HepG2 (cell line): Measurements from ENCODE around the gene MS4A6E. TPM values are rescaled to one million over a fixed set of nuclear protein-coding genes. Genes with fewer than 3 reads are reported as not detected.

Source experiments
- ATAC-seq: fragments of 200-7000 bp; cut with Tn5 transposase; 3 replicates; pipeline ENCODE4 v1.9.1; 2020; ENCODE audit warnings: mild to moderate bottlenecking, moderate library complexity
- BruUV-seq: library from RNA; stranded (reverse); fragments of 400-500 nt; replicated peaks from 2 replicates; lab custom pipeline; 2021; lab: Mats Ljungman, UMichigan
- CTCF ChIA-PET: fragments of 300-600 bp; formaldehyde crosslinking; extraction: SDS; loops from one replicate; lab custom pipeline; 2021; ENCODE audit warnings: low total read pairs, inconsistent platforms, low intra/inter-chr PET ratio; lab: Yijun Ruan, JAX
- POLR2A ChIA-PET: fragments of 350-600 bp; sonication (Branson Sonifier 250); formaldehyde crosslinking; loops from one replicate; lab custom pipeline; 2020; ENCODE audit warnings: antibody characterized with exemption, inconsistent platforms; lab: Yijun Ruan, JAX
- DNase-seq: peaks from one replicate; pipeline ENCODE4 v3.0.0-alpha.2; 2015; ENCODE audit warnings: low spot score
- FAIRE-seq: peaks from 3 replicates; lab custom pipeline; 2011; peaks lifted over from hg19 to GRCh38; lab: Jason Lieb, UNC
- H2AFZ ChIP-seq: one replicate; pipeline ENCODE4 v1.6.1; 2011; ENCODE audit warnings: low read length, inconsistent platforms
- H3K27ac ChIP-seq: fragments of 300-600 bp; 3 replicates; pipeline ENCODE4 v1.8.0; 2011; ENCODE audit warnings: mixed run types, mild to moderate bottlenecking, mixed read lengths, low read length, inconsistent platforms; ENCODE audit not compliant: insufficient read depth; ENCODE audit errors: extremely low read length
- H3K27me3 ChIP-seq, 2 experiments: fragments of 200-600 bp in 1 of 2; 2 replicates in 1 of 2; 3 replicates in 1 of 2; pipeline versions ENCODE4 v1.6.0 to v1.8.0; 2011; ENCODE audit warnings: low read length in 2 of 2, mild to moderate bottlenecking in 2 of 2, moderate library complexity in 2 of 2, inconsistent platforms in 1 of 2; ENCODE audit not compliant: insufficient read depth in 2 of 2, control insufficient read depth in 1 of 2
- H3K36me3 ChIP-seq, 2 experiments: fragments of 200-600 bp in 1 of 2; replicated peaks in 1 of 2; 2 replicates in 1 of 2; 3 replicates in 1 of 2; pipeline versions ENCODE4 v1.5.1 to v1.8.0; 2011; ENCODE audit warnings: low read length in 2 of 2, inconsistent platforms in 1 of 2; ENCODE audit not compliant: insufficient read depth in 2 of 2, control insufficient read depth in 1 of 2
- H3K4me1 ChIP-seq: 2 replicates; pipeline ENCODE4 v1.5.1; 2012; ENCODE audit warnings: low read length, inconsistent platforms; ENCODE audit not compliant: insufficient read depth
- H3K4me2 ChIP-seq: 2 replicates; pipeline ENCODE4 v1.6.0; 2011; ENCODE audit warnings: low read depth, low read length, inconsistent platforms
- H3K4me3 ChIP-seq, 3 experiments: fragments of 200-600 bp in 1 of 3; sonication (generic), shearing (Covaris generic) in 1 of 3; replicated peaks in 1 of 3; 2 replicates each; pipeline ENCODE4 v1.5.1; 2011 to 2016; ENCODE audit warnings: low read length in 3 of 3, inconsistent platforms in 2 of 3, low read depth in 2 of 3, mild to moderate bottlenecking in 2 of 3, control low read depth in 1 of 3, mixed read lengths in 1 of 3; ENCODE audit not compliant: insufficient read depth in 1 of 3
- H3K79me2 ChIP-seq: one replicate; pipeline ENCODE4 v1.6.1; 2011; ENCODE audit warnings: low read length, inconsistent platforms; ENCODE audit not compliant: insufficient read depth
- H3K9ac ChIP-seq: 2 replicates; pipeline ENCODE4 v1.6.0; 2011; ENCODE audit warnings: mild to moderate bottlenecking, low read depth, low read length, inconsistent platforms; ENCODE audit not compliant: insufficient read depth
- H3K9me3 ChIP-seq: 2 replicates; pipeline ENCODE4 v1.5.1; 2012; ENCODE audit warnings: mild to moderate bottlenecking, low read length
- H4K20me1 ChIP-seq: 2 replicates; pipeline ENCODE4 v1.6.0; 2011; ENCODE audit warnings: inconsistent platforms, mild to moderate bottlenecking, low read length, moderate library complexity; ENCODE audit not compliant: insufficient read depth
- CC2D1A ChIP-seq: sonication (generic); formaldehyde crosslinking; IDR thresholded peaks from 2 replicates; pipeline ENCODE4 v1.8.1; 2023; ENCODE audit warnings: mild to moderate bottlenecking, missing genetic modification reagents
- MED13 ChIP-seq: sonication (generic); formaldehyde crosslinking; IDR thresholded peaks from 2 replicates; pipeline ENCODE4 v1.5.0; 2020; ENCODE audit warnings: missing genetic modification reagents
- MIER3 ChIP-seq: IDR thresholded peaks from 2 replicates; pipeline ENCODE4 v1.6.1; 2016; ENCODE audit warnings: missing compliant biosample characterization, borderline replicate concordance
- ONECUT2 ChIP-seq: sonication (generic); formaldehyde crosslinking; IDR thresholded peaks from 2 replicates; pipeline ENCODE4 v1.4.0; 2020; ENCODE audit warnings: missing genetic modification reagents
- SCMH1 ChIP-seq: sonication (generic); formaldehyde crosslinking; IDR thresholded peaks from 2 replicates; pipeline ENCODE4 v1.9.0; 2021; ENCODE audit warnings: missing genetic modification reagents, mild to moderate bottlenecking, borderline replicate concordance
- WIZ ChIP-seq: sonication (generic); formaldehyde crosslinking; IDR thresholded peaks from 2 replicates; pipeline ENCODE4 v1.5.1; 2020; ENCODE audit warnings: mild to moderate bottlenecking, missing genetic modification reagents
- YEATS4 ChIP-seq: sonication (generic); formaldehyde crosslinking; IDR thresholded peaks from 2 replicates; pipeline ENCODE4 v1.4.0; 2020; ENCODE audit warnings: missing genetic modification reagents, borderline replicate concordance
- ZNF552 ChIP-seq: sonication (generic); formaldehyde crosslinking; IDR thresholded peaks from 2 replicates; pipeline ENCODE4 v1.9.0; 2022; ENCODE audit warnings: missing genetic modification reagents, mild to moderate bottlenecking, borderline replicate concordance
- WGBS: methylation state at CpG from one replicate; pipeline ENCODE4 v1.1.6; 2017; ENCODE audit warnings: low lambda C conversion rate; 5-methylcytosine and 5-hydroxymethylcytosine counted together
- in situ Hi-C: cut with HindIII; loops from 2 replicates; pipeline ENCODE4 v1.10.0; 2017; ENCODE audit warnings: low pct_unique_long_range_greater_than_20kb; ENCODE audit not compliant: extremely low pct_ligation_motif_present
- intact Hi-C: fragments of 100-400 bp; cut with micrococcal nuclease; formaldehyde crosslinking; loops from one replicate; pipeline ENCODE4 v1.10.0; 2022; ENCODE audit not compliant: unreplicated experiment
- polyA plus RNA-seq, 8 experiments: library from polyadenylated mRNA; depleted of rRNA in 3 of 8; stranded (reverse) in 7 of 8; unstranded in 1 of 8; fragments of >200 nt; fragmentation: Illumina TruSeq in 4 of 8; extraction: Trizol in 4 of 8; gene quantifications; 2 replicates each; pipeline versions ENCODE4 v1.2.1 to v1.2.3, GENCODE V29; 2011 to 2016; ENCODE audit warnings: low read depth in 4 of 8, missing spikeins in 1 of 8, mixed read lengths in 1 of 8; ENCODE audit not compliant: insufficient read depth in 1 of 8
- total RNA-seq, 5 experiments: library from RNA; depleted of rRNA; stranded (reverse); fragments of >200 nt; fragmentation: Illumina TruSeq; extraction: Trizol; gene quantifications; 2 replicates each; pipeline ENCODE4 v1.2.3, GENCODE V29; 2016; ENCODE audit warnings: low read depth in 1 of 5
- TF ChIP-seq, protein P1 (sequence below): sonication (generic); formaldehyde crosslinking; IDR thresholded peaks from 2 replicates; pipeline ENCODE4 v1.5.0; 2020; ENCODE audit warnings: mild to moderate bottlenecking, missing genetic modification reagents, moderate library complexity
- TF ChIP-seq, protein P2 (sequence below): sonication (generic); formaldehyde crosslinking; IDR thresholded peaks from 2 replicates; pipeline ENCODE4 v1.8.1; 2023; ENCODE audit warnings: mild to moderate bottlenecking, moderate library complexity, missing genetic modification reagents
- TF ChIP-seq, protein P3 (sequence below): IDR thresholded peaks from 2 replicates; pipeline ENCODE4 v1.6.1; 2016; ENCODE audit warnings: low read depth
- TF ChIP-seq, protein P4 (sequence below): sonication (generic); formaldehyde crosslinking; IDR thresholded peaks from 2 replicates; pipeline ENCODE4 v1.4.0; 2020; ENCODE audit warnings: missing genetic modification reagents, borderline replicate concordance
- TF ChIP-seq, protein P5 (sequence below): sonication (generic); formaldehyde crosslinking; IDR thresholded peaks from 2 replicates; pipeline ENCODE4 v1.4.0; 2020; ENCODE audit warnings: missing genetic modification reagents, borderline replicate concordance

MS4A6E gene
- total and polyA plus RNA-seq, 2 of the 13 experiments (the other 11 are each of a cell fraction or from before 2014, with no cell fraction given): not detected

DNA sequence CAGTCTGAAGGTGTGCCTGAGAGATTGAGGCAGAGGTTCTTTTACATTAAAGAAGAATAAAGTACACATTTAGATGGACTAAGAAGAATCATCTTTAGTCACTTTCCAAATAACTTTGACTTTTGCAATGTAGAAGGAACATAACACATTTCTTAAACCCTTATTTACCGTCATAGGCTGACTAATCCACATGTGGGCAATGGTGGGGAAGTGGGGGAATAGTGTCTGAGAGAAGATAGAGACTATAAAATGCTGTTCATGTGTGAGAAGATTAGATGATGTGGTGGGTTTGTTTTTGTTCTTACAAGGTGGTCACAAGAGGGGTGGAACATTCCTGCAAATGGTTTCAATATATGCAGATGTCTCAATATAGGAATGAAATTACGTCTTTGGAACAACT, 44.8 kb upstream of the MS4A6E start:
- H3K79me2 ChIP-seq: no peaks in the 10 kb centered on the region
- BruUV-seq: no TSS peak
- TF ChIP-seq, protein P1, sequence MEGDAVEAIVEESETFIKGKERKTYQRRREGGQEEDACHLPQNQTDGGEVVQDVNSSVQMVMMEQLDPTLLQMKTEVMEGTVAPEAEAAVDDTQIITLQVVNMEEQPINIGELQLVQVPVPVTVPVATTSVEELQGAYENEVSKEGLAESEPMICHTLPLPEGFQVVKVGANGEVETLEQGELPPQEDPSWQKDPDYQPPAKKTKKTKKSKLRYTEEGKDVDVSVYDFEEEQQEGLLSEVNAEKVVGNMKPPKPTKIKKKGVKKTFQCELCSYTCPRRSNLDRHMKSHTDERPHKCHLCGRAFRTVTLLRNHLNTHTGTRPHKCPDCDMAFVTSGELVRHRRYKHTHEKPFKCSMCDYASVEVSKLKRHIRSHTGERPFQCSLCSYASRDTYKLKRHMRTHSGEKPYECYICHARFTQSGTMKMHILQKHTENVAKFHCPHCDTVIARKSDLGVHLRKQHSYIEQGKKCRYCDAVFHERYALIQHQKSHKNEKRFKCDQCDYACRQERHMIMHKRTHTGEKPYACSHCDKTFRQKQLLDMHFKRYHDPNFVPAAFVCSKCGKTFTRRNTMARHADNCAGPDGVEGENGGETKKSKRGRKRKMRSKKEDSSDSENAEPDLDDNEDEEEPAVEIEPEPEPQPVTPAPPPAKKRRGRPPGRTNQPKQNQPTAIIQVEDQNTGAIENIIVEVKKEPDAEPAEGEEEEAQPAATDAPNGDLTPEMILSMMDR (CRISPR knock-in tag): no peak
- TF ChIP-seq WIZ (CRISPR knock-in tag): no peak
- TF ChIP-seq CC2D1A (CRISPR knock-in tag): no peak
- no peak for TF ChIP-seq ZNF552 (CRISPR knock-in tag)
- TF ChIP-seq, protein P2, sequence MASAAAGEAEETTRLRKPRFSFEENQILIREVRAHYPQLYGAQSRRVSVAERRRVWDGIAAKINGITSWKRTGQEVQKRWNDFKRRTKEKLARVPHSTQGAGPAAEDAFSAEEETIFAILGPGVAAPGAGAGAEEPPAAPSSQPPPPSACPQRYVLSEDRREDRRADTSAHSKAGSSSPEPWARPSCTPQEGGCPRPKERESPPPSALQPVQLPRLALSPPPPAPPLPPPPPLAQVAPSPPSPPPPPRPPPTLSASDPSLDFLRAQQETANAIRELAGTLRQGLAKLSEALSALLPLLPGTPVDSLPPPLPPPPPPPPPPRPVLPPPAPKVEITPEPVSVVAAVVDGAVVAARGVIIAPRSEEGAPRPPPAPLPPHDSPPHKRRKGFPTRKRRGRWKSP (CRISPR knock-in tag): no peak
- TF ChIP-seq, protein P3, sequence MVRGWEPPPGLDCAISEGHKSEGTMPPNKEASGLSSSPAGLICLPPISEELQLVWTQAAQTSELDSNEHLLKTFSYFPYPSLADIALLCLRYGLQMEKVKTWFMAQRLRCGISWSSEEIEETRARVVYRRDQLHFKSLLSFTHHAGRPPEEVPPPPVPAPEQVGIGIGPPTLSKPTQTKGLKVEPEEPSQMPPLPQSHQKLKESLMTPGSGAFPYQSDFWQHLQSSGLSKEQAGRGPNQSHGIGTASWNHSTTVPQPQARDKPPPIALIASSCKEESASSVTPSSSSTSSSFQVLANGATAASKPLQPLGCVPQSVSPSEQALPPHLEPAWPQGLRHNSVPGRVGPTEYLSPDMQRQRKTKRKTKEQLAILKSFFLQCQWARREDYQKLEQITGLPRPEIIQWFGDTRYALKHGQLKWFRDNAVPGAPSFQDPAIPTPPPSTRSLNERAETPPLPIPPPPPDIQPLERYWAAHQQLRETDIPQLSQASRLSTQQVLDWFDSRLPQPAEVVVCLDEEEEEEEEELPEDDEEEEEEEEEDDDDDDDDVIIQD (CRISPR knock-in tag): no peak
- TF ChIP-seq ONECUT2 (CRISPR knock-in tag): no peak
- no peak for TF ChIP-seq MED13 (CRISPR knock-in tag)
- no peak for TF ChIP-seq YEATS4 (CRISPR knock-in tag)
- no peak for TF ChIP-seq MIER3 (CRISPR knock-in tag)
- TF ChIP-seq, protein P4, sequence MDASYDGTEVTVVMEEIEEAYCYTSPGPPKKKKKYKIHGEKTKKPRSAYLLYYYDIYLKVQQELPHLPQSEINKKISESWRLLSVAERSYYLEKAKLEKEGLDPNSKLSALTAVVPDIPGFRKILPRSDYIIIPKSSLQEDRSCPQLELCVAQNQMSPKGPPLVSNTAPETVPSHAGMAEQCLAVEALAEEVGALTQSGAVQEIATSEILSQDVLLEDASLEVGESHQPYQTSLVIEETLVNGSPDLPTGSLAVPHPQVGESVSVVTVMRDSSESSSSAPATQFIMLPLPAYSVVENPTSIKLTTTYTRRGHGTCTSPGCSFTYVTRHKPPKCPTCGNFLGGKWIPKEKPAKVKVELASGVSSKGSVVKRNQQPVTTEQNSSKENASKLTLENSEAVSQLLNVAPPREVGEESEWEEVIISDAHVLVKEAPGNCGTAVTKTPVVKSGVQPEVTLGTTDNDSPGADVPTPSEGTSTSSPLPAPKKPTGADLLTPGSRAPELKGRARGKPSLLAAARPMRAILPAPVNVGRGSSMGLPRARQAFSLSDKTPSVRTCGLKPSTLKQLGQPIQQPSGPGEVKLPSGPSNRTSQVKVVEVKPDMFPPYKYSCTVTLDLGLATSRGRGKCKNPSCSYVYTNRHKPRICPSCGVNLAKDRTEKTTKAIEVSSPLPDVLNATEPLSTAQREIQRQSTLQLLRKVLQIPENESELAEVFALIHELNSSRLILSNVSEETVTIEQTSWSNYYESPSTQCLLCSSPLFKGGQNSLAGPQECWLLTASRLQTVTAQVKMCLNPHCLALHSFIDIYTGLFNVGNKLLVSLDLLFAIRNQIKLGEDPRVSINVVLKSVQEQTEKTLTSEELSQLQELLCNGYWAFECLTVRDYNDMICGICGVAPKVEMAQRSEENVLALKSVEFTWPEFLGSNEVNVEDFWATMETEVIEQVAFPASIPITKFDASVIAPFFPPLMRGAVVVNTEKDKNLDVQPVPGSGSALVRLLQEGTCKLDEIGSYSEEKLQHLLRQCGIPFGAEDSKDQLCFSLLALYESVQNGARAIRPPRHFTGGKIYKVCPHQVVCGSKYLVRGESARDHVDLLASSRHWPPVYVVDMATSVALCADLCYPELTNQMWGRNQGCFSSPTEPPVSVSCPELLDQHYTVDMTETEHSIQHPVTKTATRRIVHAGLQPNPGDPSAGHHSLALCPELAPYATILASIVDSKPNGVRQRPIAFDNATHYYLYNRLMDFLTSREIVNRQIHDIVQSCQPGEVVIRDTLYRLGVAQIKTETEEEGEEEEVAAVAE (CRISPR knock-in tag): no peak
- TF ChIP-seq, protein P5, sequence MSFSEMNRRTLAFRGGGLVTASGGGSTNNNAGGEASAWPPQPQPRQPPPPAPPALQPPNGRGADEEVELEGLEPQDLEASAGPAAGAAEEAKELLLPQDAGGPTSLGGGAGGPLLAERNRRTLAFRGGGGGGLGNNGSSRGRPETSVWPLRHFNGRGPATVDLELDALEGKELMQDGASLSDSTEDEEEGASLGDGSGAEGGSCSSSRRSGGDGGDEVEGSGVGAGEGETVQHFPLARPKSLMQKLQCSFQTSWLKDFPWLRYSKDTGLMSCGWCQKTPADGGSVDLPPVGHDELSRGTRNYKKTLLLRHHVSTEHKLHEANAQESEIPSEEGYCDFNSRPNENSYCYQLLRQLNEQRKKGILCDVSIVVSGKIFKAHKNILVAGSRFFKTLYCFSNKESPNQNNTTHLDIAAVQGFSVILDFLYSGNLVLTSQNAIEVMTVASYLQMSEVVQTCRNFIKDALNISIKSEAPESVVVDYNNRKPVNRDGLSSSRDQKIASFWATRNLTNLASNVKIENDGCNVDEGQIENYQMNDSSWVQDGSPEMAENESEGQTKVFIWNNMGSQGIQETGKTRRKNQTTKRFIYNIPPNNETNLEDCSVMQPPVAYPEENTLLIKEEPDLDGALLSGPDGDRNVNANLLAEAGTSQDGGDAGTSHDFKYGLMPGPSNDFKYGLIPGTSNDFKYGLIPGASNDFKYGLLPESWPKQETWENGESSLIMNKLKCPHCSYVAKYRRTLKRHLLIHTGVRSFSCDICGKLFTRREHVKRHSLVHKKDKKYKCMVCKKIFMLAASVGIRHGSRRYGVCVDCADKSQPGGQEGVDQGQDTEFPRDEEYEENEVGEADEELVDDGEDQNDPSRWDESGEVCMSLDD: no peak
- no peak for TF ChIP-seq SCMH1 (CRISPR knock-in tag)

More for the DNA sequence above, 44.8 kb upstream of the MS4A6E start:
- POLR2A ChIA-PET: no interaction called here
- Histone ChIP-seq H4K20me1 (no peaks in the 10 kb centered on the region), H3K9ac (no peak overlapping the region), H3K4me2 (no peak overlapping the region), H3K9me3 (no peaks in the 10 kb centered on the region), H3K36me3 (no peaks in the 10 kb centered on the region), H3K27ac (no peak overlapping the region), H2AFZ (no peak overlapping the region), H3K27me3 (no peaks in the 10 kb centered on the region), H3K4me1 (no peaks in the 10 kb centered on the region), H3K4me3 (no peak overlapping the region)
- in situ Hi-C loops (no loop called here), intact Hi-C loops (no loop called here)
- CTCF ChIA-PET: no interaction called here
- WGBS: 0% methylated on average over 2 of the region's 2 CpGs
- FAIRE-seq: no peak
- no peak for DNase-seq
- ATAC-seq: no peak
